ENCODE results near the gene LRP1.

The LRP1 gene

DNA sequence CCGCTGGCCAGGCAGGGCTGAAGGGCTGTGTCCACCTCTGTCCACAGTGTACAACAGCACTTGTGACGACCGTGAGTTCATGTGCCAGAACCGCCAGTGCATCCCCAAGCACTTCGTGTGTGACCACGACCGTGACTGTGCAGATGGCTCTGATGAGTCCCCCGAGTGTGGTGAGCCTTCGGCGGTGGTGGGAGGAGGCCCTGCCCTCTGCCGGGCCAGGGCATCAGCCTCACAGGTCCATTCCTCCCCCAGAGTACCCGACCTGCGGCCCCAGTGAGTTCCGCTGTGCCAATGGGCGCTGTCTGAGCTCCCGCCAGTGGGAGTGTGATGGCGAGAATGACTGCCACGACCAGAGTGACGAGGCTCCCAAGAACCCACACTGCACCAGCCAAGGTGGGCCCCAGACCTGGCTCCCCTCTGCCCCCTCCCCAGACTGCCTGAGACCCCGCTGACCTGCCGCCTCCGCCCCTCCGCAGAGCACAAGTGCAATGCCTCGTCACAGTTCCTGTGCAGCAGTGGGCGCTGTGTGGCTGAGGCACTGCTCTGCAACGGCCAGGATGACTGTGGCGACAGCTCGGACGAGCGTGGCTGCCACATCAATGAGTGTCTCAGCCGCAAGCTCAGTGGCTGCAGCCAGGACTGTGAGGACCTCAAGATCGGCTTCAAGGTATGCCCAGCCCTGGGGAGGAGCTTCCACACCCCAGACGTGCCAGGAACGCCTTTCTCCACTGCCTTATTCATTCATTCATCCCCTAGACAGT is 67.5 kb downstream of the LRP1 start:
- DNase-seq, result peak in 1 of 14 donors; percentile 39

GRCh38 chr12:57196439-57196838 is 68.2 kb downstream of the LRP1 start:
- no peak for DNase-seq

DNA sequence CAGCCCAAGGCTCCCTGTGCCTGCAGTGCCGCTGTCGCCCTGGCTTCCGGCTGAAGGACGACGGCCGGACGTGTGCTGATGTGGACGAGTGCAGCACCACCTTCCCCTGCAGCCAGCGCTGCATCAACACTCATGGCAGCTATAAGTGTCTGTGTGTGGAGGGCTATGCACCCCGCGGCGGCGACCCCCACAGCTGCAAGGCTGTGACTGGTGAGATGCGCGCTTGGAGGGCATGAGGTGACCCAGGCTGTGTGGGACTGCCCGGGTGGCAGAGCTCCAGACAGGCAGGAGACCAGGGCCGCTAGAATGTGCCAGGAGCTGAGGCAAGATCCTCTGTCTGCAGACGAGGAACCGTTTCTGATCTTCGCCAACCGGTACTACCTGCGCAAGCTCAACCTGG is 68.7 kb downstream of the LRP1 start:
- no peak for DNase-seq

- no peak for DNase-seq
Observed at GRCh38 chr12:57198329-57198728, 70.0 kb downstream of the LRP1 start.

- no peak for DNase-seq
Observed at GRCh38 chr12:57199191-57199590, 70.9 kb downstream of the LRP1 start.

- DNase-seq, result no peak
Observed at GRCh38 chr12:57200497-57200896, 72.2 kb downstream of the LRP1 start.

DNA sequence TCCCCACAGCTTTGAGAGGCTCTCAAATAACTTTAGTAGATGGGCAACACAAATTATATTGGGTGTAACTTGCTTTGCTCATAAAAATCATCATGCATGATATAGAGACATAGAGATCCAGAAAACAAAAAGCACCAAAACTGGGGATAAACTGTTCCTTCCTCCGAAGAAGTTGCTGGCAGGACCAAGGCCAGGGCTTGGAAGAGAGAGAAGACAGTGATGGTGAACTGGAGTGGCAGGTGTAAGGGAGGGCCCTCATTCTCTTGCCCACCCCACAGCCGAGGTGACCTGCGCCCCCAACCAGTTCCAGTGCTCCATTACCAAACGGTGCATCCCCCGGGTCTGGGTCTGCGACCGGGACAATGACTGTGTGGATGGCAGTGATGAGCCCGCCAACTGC is 72.9 kb downstream of the LRP1 start:
- no peak for DNase-seq

DNA sequence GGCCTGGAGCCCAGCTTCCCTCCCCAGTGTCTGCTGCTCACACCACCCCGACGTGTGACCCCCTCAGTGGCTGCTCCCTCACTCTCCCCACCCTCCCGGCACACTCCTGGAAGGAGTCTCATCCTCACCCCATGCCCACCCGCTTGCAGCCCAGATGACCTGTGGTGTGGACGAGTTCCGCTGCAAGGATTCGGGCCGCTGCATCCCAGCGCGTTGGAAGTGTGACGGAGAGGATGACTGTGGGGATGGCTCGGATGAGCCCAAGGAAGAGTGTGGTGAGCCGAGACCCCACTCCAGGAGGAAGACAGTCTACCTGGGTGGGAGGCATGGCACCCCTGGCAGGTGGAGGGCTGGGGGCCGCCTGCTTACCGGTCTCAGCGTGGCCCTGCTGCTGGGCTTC is 73.3 kb downstream of the LRP1 start:
- DNase-seq, result peak in 1 of 14 donors; percentile 26

GRCh38 chr12:57202321-57202720 is 74.0 kb downstream of the LRP1 start:
- DNase-seq, result no peak

DNA sequence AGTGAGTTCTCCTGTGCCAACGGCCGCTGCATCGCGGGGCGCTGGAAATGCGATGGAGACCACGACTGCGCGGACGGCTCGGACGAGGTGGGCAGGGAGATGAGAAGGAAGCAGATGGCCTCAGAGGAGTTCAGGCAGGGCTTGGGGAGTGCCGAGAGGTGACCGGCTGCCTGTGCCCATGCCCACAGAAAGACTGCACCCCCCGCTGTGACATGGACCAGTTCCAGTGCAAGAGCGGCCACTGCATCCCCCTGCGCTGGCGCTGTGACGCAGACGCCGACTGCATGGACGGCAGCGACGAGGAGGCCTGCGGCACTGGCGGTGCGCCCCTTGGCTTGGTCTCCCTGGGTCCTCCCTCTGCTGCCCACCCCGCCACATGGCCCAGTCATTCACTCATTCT is 74.9 kb downstream of the LRP1 start:
- DNase-seq, result peak in 1 of 14 donors; percentile 69

- peak in 1 of 14 donors; percentile 86 for DNase-seq
Observed at GRCh38 chr12:57203791-57204190, 75.5 kb downstream of the LRP1 start.

DNA sequence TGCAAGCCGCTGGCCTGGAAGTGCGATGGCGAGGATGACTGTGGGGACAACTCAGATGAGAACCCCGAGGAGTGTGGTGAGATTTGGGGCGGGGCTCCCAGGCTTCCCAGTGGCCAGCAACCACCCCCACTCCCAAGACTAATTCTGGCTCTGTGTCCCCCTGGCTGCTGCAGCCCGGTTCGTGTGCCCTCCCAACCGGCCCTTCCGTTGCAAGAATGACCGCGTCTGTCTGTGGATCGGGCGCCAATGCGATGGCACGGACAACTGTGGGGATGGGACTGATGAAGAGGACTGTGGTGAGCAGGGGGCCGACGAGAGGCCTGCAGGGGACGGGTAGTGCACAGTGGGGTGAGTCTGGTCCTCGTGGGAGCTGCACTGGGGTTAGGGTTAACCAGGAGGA is 76.2 kb downstream of the LRP1 start:
- DNase-seq, result no peak

DNA sequence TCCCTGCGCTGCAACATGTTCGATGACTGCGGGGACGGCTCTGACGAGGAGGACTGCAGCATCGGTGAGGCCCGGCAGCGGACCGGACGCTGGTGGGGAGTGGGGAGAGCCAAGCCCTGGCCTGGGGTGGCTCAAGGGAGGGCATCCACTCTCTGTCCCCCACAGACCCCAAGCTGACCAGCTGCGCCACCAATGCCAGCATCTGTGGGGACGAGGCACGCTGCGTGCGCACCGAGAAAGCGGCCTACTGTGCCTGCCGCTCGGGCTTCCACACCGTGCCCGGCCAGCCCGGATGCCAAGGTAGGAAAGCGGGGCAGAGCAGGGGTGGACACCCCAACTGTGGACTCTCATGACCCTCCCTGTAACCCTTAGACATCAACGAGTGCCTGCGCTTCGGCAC is 76.9 kb downstream of the LRP1 start:
- no peak for DNase-seq

GRCh38 chr12:57205931-57206330 is 77.6 kb downstream of the LRP1 start:
- no peak for DNase-seq

- DNase-seq, result peak in 3 of 14 donors; percentile 14 to 39 (median 16)
Observed at GRCh38 chr12:57207731-57208630, 79.7 kb downstream of the LRP1 start.

GRCh38 chr12:57208631-57209282 is 80.5 kb downstream of the LRP1 start:
- peak in 11 of 14 donors; percentile 9 to 71 (median 28) for DNase-seq

DNA sequence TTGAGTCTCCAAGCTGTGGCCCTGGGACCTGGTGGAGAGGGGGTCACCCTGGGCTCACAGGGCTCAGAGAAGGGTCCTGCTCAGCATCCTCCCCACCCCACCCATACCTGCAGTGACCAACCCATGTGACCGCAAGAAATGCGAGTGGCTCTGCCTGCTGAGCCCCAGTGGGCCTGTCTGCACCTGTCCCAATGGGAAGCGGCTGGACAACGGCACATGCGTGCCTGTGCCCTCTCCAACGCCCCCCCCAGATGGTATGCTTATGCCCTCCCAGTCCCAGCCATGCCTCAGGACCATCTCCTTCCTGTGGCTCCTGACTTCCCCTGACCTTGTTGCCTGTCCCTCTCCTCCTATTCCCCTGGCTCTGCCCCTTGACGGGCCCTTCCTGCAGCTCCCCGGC is 81.6 kb downstream of the LRP1 start:
- no peak for DNase-seq

GRCh38 chr12:57210461-57210860 is 82.2 kb downstream of the LRP1 start:
- DNase-seq, result peak in 1 of 14 donors; percentile 27

- DNase-seq, result peak in 1 of 14 donors; percentile 35
Observed at GRCh38 chr12:57210926-57211692, 82.8 kb downstream of the LRP1 start.

- DNase-seq, result no peak
Observed at GRCh38 chr12:57211791-57212700, 83.8 kb downstream of the LRP1 start.

- no peak for DNase-seq
Observed at GRCh38 chr12:57212701-57213057, 84.4 kb downstream of the LRP1 start.

Measured in C1 segment of cervical spinal cord (tissue), 14 donors.